BE2C (cell line): ENCODE data around the gene TTLL1.
A peak's percentile ranks its signal among the peaks of the same experiment; 100 is the strongest.

Experiments used
- DNase-seq: peaks from one replicate; pipeline ENCODE4 v3.0.0-alpha.2; 2020
- H3K27me3 ChIP-seq: fragments of 250-450 bp; sonication (Bioruptor Pico); 2 replicates; pipeline ENCODE4 v1.5.1; 2020; ENCODE audit warnings: mild to moderate bottlenecking
- H3K36me3 ChIP-seq: fragments of 250-450 bp; sonication (Bioruptor Pico); 2 replicates; pipeline ENCODE4 v1.5.1; 2020; ENCODE audit warnings: mild to moderate bottlenecking
- H3K4me1 ChIP-seq: fragments of 250-450 bp; sonication (Bioruptor Pico); 2 replicates; pipeline ENCODE4 v1.5.1; 2020
- H3K4me3 ChIP-seq: 2 replicates; pipeline ENCODE4 v1.5.1; 2011; ENCODE audit warnings: low read depth, low read length
- H3K9me3 ChIP-seq: fragments of 250-450 bp; sonication (Bioruptor Pico); 2 replicates; pipeline ENCODE4 v1.5.1; 2020
- TF ChIP-seq, protein P1 (sequence below): IDR thresholded peaks from 2 replicates; pipeline ENCODE4 v1.5.1; 2012; ENCODE audit warnings: mild to moderate bottlenecking, low read depth, low read length

The TTLL1 gene

DNA sequence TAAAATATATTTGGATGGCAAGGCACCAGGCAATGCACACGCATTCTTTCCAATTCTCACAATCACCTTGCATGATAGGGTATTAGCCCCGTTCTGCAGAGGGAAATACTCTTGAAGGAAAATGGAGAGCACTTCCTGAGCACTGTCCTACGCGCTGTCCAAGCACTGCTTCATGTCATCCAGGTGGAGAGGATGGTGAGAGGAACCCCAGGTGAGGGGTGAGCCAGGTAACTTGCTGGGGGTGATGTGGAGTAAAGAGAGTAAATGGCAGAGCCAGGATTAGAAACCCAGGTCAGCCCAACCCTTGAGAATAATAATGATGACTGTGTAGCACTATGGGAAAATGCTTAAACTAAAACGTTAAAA, 73.5 kb downstream of the TTLL1 start:
- no peaks in the 10 kb centered on the region for H3K36me3 ChIP-seq
- H3K4me1 ChIP-seq, result peaks cover 4% of the 10 kb centered on the region; the same call in 1 of the 2 replicates
- TF ChIP-seq, protein P1, sequence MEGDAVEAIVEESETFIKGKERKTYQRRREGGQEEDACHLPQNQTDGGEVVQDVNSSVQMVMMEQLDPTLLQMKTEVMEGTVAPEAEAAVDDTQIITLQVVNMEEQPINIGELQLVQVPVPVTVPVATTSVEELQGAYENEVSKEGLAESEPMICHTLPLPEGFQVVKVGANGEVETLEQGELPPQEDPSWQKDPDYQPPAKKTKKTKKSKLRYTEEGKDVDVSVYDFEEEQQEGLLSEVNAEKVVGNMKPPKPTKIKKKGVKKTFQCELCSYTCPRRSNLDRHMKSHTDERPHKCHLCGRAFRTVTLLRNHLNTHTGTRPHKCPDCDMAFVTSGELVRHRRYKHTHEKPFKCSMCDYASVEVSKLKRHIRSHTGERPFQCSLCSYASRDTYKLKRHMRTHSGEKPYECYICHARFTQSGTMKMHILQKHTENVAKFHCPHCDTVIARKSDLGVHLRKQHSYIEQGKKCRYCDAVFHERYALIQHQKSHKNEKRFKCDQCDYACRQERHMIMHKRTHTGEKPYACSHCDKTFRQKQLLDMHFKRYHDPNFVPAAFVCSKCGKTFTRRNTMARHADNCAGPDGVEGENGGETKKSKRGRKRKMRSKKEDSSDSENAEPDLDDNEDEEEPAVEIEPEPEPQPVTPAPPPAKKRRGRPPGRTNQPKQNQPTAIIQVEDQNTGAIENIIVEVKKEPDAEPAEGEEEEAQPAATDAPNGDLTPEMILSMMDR, result no peak
- no peaks in the 10 kb centered on the region for H3K27me3 ChIP-seq
- H3K4me3 ChIP-seq, result peak overlapping the region; percentile 80
- no peaks in the 10 kb centered on the region for H3K9me3 ChIP-seq
- no peak for DNase-seq

DNA sequence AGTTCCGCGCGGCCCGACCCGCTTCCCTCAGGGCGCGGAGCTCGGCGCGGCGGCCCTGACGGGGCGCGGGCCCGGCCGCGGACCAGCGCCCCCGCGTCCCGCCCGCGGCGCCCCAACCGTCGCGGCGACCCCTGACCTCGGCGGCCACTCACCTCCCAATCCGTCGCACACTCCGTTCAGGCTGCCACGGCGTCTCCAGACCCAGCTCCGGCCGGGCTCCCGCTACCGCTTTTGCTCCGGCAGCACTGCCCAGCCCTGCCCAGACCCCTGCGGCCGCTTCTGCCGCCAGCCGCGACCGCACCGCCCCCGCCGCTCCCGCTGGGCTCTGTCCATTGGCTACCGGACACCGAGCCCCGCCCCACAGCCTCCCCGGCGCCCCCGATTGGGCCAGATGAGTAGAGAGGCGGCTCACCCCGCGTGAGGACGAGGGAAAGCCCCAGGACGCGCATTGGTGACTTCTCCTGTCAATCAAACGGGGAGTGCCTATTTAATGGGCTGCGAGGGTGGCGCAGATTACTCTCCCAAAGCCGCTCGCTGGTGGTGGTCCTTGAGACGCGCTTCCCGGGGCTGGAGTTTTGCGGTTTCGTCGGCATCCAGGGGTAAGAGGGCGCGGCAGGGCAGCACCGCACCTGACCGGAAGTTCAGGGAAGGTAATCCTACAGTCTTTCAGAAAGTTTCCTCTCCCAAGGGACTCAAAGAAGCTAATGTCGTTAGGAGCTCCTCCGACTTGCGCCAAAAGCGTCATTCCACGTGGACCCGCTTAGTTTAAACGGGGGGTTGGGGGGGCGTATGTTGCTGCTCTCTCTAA, 74.1 kb downstream of the TTLL1 start, which contains the start of gene PACSIN2:
TSS of gene PACSIN2 (minus strand) at position 281 of the 808 bp plus-strand sequence. CDS start 103,069 bp downstream, outside the sequence.
- H3K27me3 ChIP-seq, result no peaks in the 10 kb centered on the region
- no peaks in the 10 kb centered on the region for H3K9me3 ChIP-seq
- TF ChIP-seq, protein P1, result no peak
- peaks cover 4% of the 10 kb centered on the region; the same call in 1 of the 2 replicates for H3K4me1 ChIP-seq
- DNase-seq, result peak; percentile 100
- no peaks in the 10 kb centered on the region for H3K36me3 ChIP-seq
- peak within 1 kb of the TSS; percentile 80 for H3K4me3 ChIP-seq

DNA sequence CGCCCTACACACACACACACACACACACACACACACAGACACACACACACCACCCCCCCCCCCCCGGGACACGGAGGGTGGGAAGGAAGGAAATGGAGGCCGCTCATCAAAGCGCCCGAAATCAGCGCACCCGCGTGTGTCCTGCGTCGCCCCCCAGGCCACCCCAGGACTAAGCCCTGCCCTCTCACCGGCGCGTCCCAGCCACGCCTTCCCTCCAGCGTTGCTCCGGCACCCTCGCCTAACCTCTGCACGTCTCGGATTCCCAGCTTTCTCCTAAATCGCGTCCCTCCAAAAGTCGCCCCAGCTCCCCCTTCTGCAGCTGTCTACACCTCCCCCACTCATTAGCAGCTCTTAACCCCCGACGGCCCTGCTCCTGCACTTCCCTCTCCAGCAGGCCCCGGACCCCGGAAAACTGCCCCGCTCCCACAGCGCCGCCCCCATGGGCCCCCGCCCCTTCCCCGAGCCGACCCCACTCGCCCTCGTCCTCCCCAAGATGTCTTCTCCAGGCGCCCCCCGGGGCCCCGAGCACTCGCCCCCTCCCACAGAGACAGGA, 74.8 kb downstream of the TTLL1 start:
- peak; percentile 47 for DNase-seq
- TF ChIP-seq, protein P1, result no peak
- peaks cover 4% of the 10 kb centered on the region; the same call in 1 of the 2 replicates for H3K4me1 ChIP-seq

DNA sequence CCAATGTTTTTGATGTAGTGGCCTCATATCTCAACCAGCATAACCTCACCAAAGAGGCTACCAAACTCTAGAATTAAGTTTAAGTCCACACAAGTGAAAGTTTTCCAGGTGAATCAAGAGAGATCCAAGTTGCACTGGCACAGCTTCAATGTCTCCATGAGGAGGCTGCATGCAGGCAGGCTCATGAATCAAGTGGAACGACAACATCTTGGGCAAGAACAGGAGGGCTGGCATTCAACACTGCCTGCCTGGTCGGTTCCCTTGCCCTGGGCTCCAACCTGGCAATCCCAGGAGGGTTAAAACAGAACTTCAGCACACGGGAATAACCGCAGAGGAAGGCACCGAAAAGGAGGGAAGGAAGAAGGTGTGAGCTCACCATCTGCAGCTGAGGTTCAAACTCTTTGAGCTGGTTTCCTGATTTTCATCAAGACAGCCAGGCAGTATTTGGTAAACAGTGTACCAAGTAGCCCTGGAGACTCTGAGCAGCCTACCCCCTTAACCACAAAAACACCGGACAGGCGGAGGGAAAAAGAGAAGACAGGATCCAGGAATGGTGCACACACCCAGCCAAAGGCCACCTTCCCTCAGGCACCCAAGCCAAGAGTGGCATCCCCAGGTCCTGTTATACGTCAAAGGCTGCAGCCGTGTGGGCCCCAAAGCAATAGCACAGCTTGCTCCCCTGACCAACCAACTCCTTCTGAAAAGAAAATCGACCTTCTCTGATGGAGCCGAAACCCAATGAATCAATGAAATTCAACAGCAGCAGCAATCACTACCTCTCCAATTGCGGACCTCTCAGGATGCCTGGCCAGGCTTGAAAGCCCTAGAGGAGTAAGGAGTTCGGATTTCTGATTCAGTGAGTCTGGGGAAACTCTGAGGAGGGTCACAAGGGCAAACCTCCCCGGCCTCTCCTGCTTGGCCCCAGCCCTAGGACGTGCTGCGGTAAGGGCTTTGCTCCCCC, 75.6 kb downstream of the TTLL1 start:
- no peaks in the 10 kb centered on the region for H3K9me3 ChIP-seq
- peak overlapping the region; percentile 80 for H3K4me3 ChIP-seq
- H3K27me3 ChIP-seq, result no peaks in the 10 kb centered on the region
- H3K36me3 ChIP-seq, result no peaks in the 10 kb centered on the region
- no peak for DNase-seq
- H3K4me1 ChIP-seq, result peaks cover 4% of the 10 kb centered on the region; the same call in 1 of the 2 replicates
- TF ChIP-seq, protein P1, result no peak

More for the DNA sequence above, 74.8 kb downstream of the TTLL1 start:
- Histone ChIP-seq H3K27me3 (no peaks in the 10 kb centered on the region), H3K4me3 (peak overlapping the region; percentile 80), H3K36me3 (no peaks in the 10 kb centered on the region), H3K9me3 (no peaks in the 10 kb centered on the region)

DNA sequence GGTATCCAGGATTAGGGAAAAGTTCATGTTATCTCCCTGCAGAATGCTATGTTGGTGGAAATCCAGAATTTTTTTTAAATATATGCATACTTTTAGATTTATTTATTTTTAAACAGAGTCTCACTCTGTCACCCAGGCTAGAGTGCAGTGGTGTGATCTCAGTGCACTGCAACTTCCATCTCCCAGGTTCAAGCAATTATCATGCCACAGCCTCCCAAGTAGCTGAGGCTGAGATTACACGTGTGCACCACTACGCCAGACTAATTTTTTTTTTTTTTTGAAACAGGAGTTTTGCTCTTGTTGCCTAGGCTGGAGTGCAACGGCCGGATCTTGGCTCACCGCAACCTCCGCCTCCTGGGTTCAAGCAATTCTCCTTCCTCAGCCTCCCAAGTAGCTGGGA, 76.8 kb downstream of the TTLL1 start:
- no peak overlapping the region for H3K4me3 ChIP-seq
- no peaks in the 10 kb centered on the region for H3K9me3 ChIP-seq
- H3K36me3 ChIP-seq, result no peaks in the 10 kb centered on the region
- no peaks in the 10 kb centered on the region for H3K27me3 ChIP-seq
- TF ChIP-seq, protein P1, result no peak
- DNase-seq, result no peak
- peaks cover 9% of the 10 kb centered on the region for H3K4me1 ChIP-seq
